GM12892 (cell line): ENCODE data around the gene NOL4L.

Source experiments
- POLR2A ChIP-seq: IDR thresholded peaks from 2 replicates; pipeline ENCODE4 v1.6.1; 2011; ENCODE audit warnings: low read depth, low read length, control low read depth
- POLR2AphosphoS5 ChIP-seq: IDR thresholded peaks from 2 replicates; pipeline ENCODE4 v1.6.1; 2011; ENCODE audit warnings: low read depth, low read length, control low read depth
- TAF1 ChIP-seq: IDR thresholded peaks from 2 replicates; pipeline ENCODE4 v1.6.1; 2011; ENCODE audit warnings: low read depth, mild to moderate bottlenecking, control low read depth, low read length, borderline replicate concordance

DNA sequence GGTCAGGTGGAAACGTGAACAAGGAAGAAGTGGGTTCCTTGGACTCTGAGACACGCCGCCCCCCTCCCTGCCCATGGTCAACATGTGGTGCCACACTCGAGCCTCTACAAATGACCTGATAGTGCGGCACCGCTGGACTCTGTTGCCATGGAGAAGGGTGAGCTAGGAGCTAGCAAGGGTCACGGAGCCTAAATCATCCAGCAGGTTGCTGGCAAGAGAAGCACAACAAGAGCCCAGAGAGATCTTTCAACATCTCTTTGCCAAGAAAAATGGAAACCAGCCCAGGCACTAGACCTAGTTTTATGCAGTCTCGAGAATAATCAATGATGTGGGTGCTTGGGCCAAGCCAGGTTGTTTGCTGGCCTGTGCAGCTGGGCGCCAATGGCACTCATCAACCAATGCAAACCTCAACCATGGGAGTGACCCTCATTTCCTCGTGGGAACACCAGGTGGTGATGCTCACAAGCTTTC lies 69.5 kb downstream of the NOL4L start:
- TF ChIP-seq POLR2A (no peak), POLR2AphosphoS5 (no peak), TAF1 (no peak)
